Body of pancreas (tissue), 4 donors: ENCODE results near the gene NPIPA3. TPM values are rescaled to one million over a fixed set of nuclear protein-coding genes. Genes with fewer than 3 reads are reported as not detected.
A peak's percentile ranks its signal among the peaks of the same experiment; 100 is the strongest.

Source experiments
- ATAC-seq: fragments of 150-250 bp; one replicate; pipeline ENCODE4 v1.9.1; 2016
- DNase-seq, 4 donors: peaks; one replicate each; pipeline ENCODE4 v3.0.0-alpha.2; 2019
- H3K27ac ChIP-seq, 4 donors: fragments of 200-600 bp; sonication (generic); 1 replicate in 3 of 4; 2 replicates in 1 of 4; pipeline versions ENCODE4 v1.5.1 to v1.6.1; 2016 to 2019; ENCODE audit warnings: mild to moderate bottlenecking in 1 of 4, mixed read lengths in 1 of 4, moderate library complexity in 1 of 4
- H3K27me3 ChIP-seq, 2 donors: fragments of 200-600 bp; sonication (generic); one replicate each; pipeline ENCODE4 v1.6.0; 2016; ENCODE audit warnings: mild to moderate bottlenecking in 1 of 2
- H3K36me3 ChIP-seq, 2 donors: fragments of 200-600 bp; sonication (generic); replicated peaks in 1 of 2; 2 replicates each; pipeline ENCODE4 v1.5.1; 2016; ENCODE audit warnings: low read depth in 2 of 2; ENCODE audit not compliant: insufficient read depth in 1 of 2
- H3K4me1 ChIP-seq: fragments of 200-600 bp; sonication (generic); one replicate; pipeline ENCODE4 v1.6.0; 2016
- H3K4me3 ChIP-seq, 2 donors: fragments of 200-600 bp; sonication (generic); 1 replicate in 1 of 2; 2 replicates in 1 of 2; pipeline ENCODE4 v1.5.1; 2016 to 2019
- H3K9me3 ChIP-seq, 3 donors: fragments of 200-600 bp; sonication (generic); 1 replicate in 2 of 3; 2 replicates in 1 of 3; pipeline ENCODE4 v1.5.1; 2016
- POLR2A ChIP-seq, 3 donors: fragments of 450-650 bp; IDR thresholded peaks; one replicate each; pipeline ENCODE4 v1.6.1; 2016; ENCODE audit warnings: antibody characterized with exemption in 3 of 3, mild to moderate bottlenecking in 2 of 3
- WGBS, 2 donors: methylation state at CpG; one replicate each; pipeline ENCODE4 v1.1.5; 2017; 5-methylcytosine and 5-hydroxymethylcytosine counted together
- intact Hi-C: fragments of 100-400 bp; cut with DNase I; formaldehyde crosslinking; loops from one replicate; pipeline ENCODE4 v1.15.1; 2023
- total RNA-seq, 2 donors: library from RNA; depleted of rRNA; stranded (reverse); fragments of >200 nt; gene quantifications; one replicate each; pipeline ENCODE4 v1.1.0, GENCODE V29; 2016
- TF ChIP-seq, protein P1 (sequence below), 7 experiments: fragments of 450-650 bp in 4 of 7; fragments of 200-600 bp in 3 of 7; sonication (generic) in 3 of 7; IDR thresholded peaks; one replicate each; pipeline ENCODE4 v1.5.1; 2016 to 2019; ENCODE audit warnings: antibody characterized with exemption in 7 of 7

Gene NPIPA3
- total RNA-seq, 2 donors from 2014 or later = not detected

DNA sequence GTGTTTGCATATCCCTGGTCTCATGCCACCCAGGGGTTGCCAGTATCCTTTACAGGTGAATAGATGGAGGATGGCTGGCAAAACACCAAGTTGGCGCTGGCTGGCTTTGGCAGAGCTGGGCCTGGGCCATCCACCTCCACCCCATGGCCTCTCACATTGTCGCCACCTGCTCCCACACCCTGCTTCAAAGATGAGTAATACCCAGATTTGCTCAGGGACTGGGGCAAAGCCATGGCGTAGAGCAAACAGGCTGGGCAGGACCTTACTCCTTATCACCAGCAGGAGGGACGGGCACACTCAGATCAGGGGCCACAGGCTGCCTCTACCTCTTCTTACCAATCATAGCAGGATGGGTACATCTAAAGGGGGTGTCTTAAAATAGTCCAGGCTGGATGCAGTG, 33.4 kb upstream of the NPIPA3 start:
- DNase-seq = peak; percentile 92 to 96 (median 95)
- H3K4me1 ChIP-seq = peaks cover 64% of the 10 kb centered on the region
- 40 to 60% methylated on average over 2 to 4 of the region's 4 CpGs for WGBS, 2 donors
- H3K9me3 ChIP-seq = no peaks in the 10 kb centered on the region
- intact Hi-C loops = no loop called here
- peak in 1 of 3 donors; percentile 11 for TF ChIP-seq POLR2A (IDR thresholded peaks at IDR 0.05)
- TF ChIP-seq, protein P1, sequence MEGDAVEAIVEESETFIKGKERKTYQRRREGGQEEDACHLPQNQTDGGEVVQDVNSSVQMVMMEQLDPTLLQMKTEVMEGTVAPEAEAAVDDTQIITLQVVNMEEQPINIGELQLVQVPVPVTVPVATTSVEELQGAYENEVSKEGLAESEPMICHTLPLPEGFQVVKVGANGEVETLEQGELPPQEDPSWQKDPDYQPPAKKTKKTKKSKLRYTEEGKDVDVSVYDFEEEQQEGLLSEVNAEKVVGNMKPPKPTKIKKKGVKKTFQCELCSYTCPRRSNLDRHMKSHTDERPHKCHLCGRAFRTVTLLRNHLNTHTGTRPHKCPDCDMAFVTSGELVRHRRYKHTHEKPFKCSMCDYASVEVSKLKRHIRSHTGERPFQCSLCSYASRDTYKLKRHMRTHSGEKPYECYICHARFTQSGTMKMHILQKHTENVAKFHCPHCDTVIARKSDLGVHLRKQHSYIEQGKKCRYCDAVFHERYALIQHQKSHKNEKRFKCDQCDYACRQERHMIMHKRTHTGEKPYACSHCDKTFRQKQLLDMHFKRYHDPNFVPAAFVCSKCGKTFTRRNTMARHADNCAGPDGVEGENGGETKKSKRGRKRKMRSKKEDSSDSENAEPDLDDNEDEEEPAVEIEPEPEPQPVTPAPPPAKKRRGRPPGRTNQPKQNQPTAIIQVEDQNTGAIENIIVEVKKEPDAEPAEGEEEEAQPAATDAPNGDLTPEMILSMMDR (IDR thresholded peaks at IDR 0.05) = peak in 6 of 7 experiments; percentile 7 to 61 (median 59)
- H3K27me3 ChIP-seq = no peaks in the 10 kb centered on the region
- no peak overlapping the region for H3K4me3 ChIP-seq
- H3K27ac ChIP-seq = peak overlapping the region; percentile 27 to 65 (median 54)
- peak; percentile 91 for ATAC-seq
- peaks cover 0 to 3% of the 10 kb centered on the region in 2 donors for H3K36me3 ChIP-seq

DNA sequence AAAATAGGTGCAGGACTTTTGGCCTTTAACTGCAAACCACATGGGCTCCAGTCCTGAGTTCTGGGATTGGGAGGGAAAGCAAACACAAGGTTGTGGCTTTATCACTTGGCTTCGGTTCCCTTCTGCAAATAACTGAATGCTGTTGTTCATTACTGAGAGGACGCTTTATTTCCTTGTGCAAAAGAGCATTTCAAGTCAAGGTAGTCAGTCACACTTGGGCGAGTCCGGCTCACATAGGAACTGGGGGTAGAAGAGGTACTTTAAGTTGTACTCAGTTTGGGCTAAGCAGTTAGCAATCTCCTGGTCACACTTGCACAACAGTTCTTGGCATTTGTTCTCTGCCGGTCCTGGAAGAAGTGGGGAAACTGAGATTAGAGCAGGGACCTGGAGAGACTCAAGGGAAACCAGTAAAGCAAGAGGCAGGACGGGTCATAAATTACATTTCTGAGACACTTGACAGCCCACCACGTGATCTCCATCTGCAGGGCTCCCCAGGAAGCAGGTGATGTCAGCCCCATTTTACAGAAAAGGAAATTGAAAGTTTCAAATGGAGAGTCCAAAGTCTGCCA, 30.7 kb upstream of the NPIPA3 start:
- WGBS, 2 donors = 14 to 15% methylated on average over 7 of the region's 7 CpGs
- Histone ChIP-seq H3K9me3 (no peaks in the 10 kb centered on the region), H3K4me1 (peaks cover 60% of the 10 kb centered on the region), H3K27ac (peak overlapping the region in 3 of 4 donors; percentile 50 to 73 (median 69)), H3K4me3 (no peak overlapping the region), H3K27me3 (no peaks in the 10 kb centered on the region), H3K36me3 (no peaks in the 10 kb centered on the region)
- peak; percentile 42 for ATAC-seq
- intact Hi-C loops = no loop called here
- TF ChIP-seq, protein P1 (IDR thresholded peaks at IDR 0.05) = no peak
- peak in 2 of 3 donors; percentile 33 to 35 for TF ChIP-seq POLR2A (IDR thresholded peaks at IDR 0.05)
- peak; percentile 30 to 66 (median 46) for DNase-seq

DNA sequence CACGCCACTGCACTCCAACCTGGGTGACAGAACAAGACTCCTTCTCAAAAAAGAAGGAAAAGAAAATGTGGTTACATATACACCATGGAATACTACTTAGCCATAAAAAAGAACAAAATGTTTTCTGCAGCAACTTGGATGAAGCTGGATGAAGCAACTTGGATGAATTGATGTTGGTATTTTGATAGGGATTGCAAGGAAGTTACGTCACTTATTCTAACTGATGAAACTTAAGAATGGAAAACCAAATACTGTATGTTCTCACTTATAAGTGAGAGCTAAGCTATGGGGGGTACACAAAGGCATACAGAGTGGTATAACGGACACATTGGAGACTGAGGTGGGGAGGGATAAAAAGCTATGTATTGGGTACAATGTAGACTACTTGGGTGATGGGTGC, 26.6 kb upstream of the NPIPA3 start:
- no peaks in the 10 kb centered on the region for H3K27me3 ChIP-seq
- no peak overlapping the region for H3K27ac ChIP-seq
- H3K36me3 ChIP-seq = no peaks in the 10 kb centered on the region
- TF ChIP-seq POLR2A (IDR thresholded peaks at IDR 0.05) = no peak
- TF ChIP-seq, protein P1 (IDR thresholded peaks at IDR 0.05) = no peak
- DNase-seq (no peak), ATAC-seq (no peak)
- 94 to 98% methylated on average over 3 of the region's 3 CpGs for WGBS, 2 donors
- intact Hi-C loops = no loop called here
- no peaks in the 10 kb centered on the region for H3K9me3 ChIP-seq
- H3K4me3 ChIP-seq = no peak overlapping the region
- peaks cover 21% of the 10 kb centered on the region for H3K4me1 ChIP-seq

DNA sequence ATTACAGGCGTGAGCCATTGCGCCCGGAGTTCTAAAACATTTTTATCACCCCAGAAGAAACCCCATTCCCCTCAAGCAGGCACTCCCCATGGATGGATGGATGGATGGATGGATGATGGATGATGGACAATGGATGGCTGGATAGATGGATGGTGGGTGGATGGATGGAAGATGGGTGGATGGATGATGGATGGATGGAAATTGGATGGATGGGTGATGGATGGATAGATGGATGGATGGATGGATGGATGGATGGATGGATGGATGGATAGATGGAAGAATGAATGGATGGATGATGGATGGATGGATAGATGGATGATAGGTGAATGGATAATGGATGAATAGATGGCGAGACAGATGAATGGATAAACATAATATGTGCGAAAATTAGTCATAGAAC, 25.6 kb upstream of the NPIPA3 start:
- Histone ChIP-seq H3K27ac (no peak overlapping the region), H3K27me3 (no peaks in the 10 kb centered on the region), H3K9me3 (no peaks in the 10 kb centered on the region), H3K36me3 (no peaks in the 10 kb centered on the region), H3K4me3 (no peak overlapping the region), H3K4me1 (peaks cover 11% of the 10 kb centered on the region)
- no peak for TF ChIP-seq POLR2A (IDR thresholded peaks at IDR 0.05)
- TF ChIP-seq, protein P1 (IDR thresholded peaks at IDR 0.05) = no peak
- no peak for DNase-seq
- ATAC-seq = no peak
- 92 to 98% methylated on average over 5 of the region's 5 CpGs for WGBS, 2 donors
- intact Hi-C loops = no loop called here
